Stimulated activated naive CD8-positive, alpha-beta T cell treated with anti-CD3 and anti-CD28 coated beads, Interleukin-15, amount 100 ng/mL, for 72 hours (primary cell): ENCODE data around the gene MST1R.
"Not testable (repeated sequence)": the region's sequence is repeated elsewhere in the genome, so short reads cannot be mapped to it uniquely, and the experiment has no call there.

Source experiments
- ATAC-seq: fragments of 150-1000 bp; cut with Tn5 transposase; 2 replicates; pipeline ENCODE4 v1.10.0; 2021; ENCODE audit warnings: mild to moderate bottlenecking, moderate library complexity
- DNase-seq, 2 donors: peaks; one replicate each; pipeline ENCODE4 v3.0.0; 2021 to 2022
- H3K27ac Mint-ChIP-seq, 2 donors: one replicate each; pipeline ENCODE4 v1.8.0; 2022; ENCODE audit warnings: mild to moderate bottlenecking in 2 of 2, mixed read lengths in 2 of 2, moderate library complexity in 2 of 2
- H3K27me3 Mint-ChIP-seq: one replicate; pipeline ENCODE4 v1.8.0; 2022; ENCODE audit warnings: mixed read lengths
- H3K4me1 Mint-ChIP-seq: one replicate; pipeline ENCODE4 v1.8.0; 2022; ENCODE audit warnings: mild to moderate bottlenecking, mixed read lengths
- H3K4me3 Mint-ChIP-seq, 2 donors: one replicate each; pipeline ENCODE4 v1.8.0; 2022; ENCODE audit warnings: mild to moderate bottlenecking in 2 of 2, mixed read lengths in 2 of 2, moderate library complexity in 1 of 2
- H3K9me3 Mint-ChIP-seq, 2 donors: one replicate each; pipeline ENCODE4 v1.8.0; 2022; ENCODE audit warnings: mixed read lengths in 2 of 2

Gene MST1R

GRCh38 chr3:49925485-49925884, 21.8 kb upstream of the MST1R start:
- Mint-ChIP-seq H3K9me3 (no peaks in the 10 kb centered on the region), H3K4me1 (peaks cover 31% of the 10 kb centered on the region), H3K27ac (no peak overlapping the region), H3K4me3 (no peak overlapping the region), H3K27me3 (no peaks in the 10 kb centered on the region)
- DNase-seq (no peak), ATAC-seq (no peak)

GRCh38 chr3:49924683-49925082, 21.0 kb upstream of the MST1R start:
- H3K4me3 Mint-ChIP-seq = no peak overlapping the region
- peaks cover 24% of the 10 kb centered on the region for H3K4me1 Mint-ChIP-seq
- DNase-seq = no peak
- no peak for ATAC-seq
- H3K27ac Mint-ChIP-seq = peak overlapping the region in 1 of 2 donors; percentile 61
- H3K9me3 Mint-ChIP-seq = no peaks in the 10 kb centered on the region
- H3K27me3 Mint-ChIP-seq = no peaks in the 10 kb centered on the region

DNA sequence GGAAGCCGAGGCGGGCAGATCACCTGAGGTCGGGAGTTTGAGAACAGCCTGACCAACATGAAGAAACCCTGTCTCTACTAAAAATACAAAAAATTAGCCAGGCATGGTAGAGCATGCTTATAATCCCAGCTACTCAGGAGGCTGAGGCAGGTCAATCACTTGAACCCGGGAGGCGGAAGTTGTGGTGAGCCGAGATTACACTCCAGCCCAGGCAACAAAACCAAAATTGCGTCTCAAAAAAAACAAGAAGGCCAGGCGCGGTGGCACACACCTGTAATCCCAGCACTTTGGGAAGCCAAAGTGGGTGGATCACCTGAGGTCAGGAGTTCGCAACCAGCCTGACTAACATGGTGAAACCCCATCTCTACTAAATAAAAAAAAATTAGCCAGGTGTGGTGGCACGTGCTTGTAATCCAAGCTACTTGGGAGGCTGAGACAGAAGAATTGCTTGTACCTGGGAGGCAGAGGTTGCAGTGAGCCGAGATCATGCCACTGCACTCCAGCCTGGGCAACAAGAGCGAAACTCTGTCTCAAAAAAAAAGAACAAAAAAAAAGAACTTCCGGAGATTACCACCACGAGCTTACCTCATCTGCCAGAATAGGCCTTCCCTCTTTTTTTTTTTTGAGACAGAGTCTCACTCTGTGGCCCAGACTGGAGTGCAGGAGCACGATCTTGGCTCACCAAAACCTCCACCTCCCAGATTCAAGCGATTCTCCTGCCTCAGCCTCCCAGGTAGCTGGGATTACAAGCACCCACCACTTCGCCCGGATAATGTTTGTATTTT, 14.3 kb upstream of the MST1R start:
- not testable (repeated sequence) for H3K27me3 Mint-ChIP-seq, ATAC-seq, H3K9me3 Mint-ChIP-seq, DNase-seq, H3K4me3 Mint-ChIP-seq, H3K4me1 Mint-ChIP-seq, H3K27ac Mint-ChIP-seq

DNA sequence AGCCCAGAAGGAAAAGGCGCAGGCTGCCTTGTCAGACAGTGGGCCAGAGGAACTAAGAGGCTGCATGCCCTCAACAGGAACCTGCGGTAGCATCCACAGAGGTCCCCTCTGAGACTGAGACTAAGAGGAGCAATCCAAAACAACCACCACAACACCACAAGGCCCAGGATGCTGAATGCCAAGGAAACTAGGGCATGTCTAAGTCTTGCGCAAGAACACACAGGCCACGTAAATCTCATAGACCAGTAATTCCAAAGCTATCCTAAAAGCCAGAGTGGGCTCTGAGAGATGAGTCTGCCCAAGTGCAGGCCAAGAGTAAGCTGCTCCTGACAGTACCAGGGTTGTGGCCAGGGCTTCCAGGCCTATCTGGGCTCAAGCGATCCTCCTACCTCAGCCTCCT, 13.0 kb upstream of the MST1R start:
- no peak overlapping the region for H3K27ac Mint-ChIP-seq
- no peak overlapping the region for H3K4me3 Mint-ChIP-seq
- no peak for ATAC-seq
- H3K27me3 Mint-ChIP-seq = no peaks in the 10 kb centered on the region
- H3K9me3 Mint-ChIP-seq = no peaks in the 10 kb centered on the region
- H3K4me1 Mint-ChIP-seq = peaks cover 6% of the 10 kb centered on the region
- no peak for DNase-seq

DNA sequence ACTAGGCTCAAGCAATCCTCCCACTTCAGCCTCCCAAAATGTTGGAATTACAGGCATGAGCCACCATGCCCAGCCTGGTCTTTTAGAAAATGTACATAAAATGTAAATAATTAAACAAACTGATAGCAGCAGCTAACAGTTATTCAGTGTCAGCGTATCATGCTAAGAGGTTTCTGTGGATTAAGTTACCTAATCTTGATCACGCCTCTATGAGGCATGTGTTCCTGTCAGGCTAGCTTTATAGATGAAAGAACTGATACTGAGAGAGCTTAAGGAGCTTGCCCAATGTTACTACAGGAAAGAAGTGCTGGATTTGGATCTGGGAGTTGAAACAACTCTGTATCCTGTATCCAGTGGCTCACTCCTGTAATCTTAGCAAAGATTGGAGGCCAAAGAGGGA, 11.2 kb upstream of the MST1R start:
- ATAC-seq (no peak), DNase-seq (no peak)
- Mint-ChIP-seq H3K4me1 (peaks cover 6% of the 10 kb centered on the region), H3K27ac (no peak overlapping the region), H3K9me3 (no peaks in the 10 kb centered on the region), H3K4me3 (no peak overlapping the region), H3K27me3 (no peaks in the 10 kb centered on the region)

DNA sequence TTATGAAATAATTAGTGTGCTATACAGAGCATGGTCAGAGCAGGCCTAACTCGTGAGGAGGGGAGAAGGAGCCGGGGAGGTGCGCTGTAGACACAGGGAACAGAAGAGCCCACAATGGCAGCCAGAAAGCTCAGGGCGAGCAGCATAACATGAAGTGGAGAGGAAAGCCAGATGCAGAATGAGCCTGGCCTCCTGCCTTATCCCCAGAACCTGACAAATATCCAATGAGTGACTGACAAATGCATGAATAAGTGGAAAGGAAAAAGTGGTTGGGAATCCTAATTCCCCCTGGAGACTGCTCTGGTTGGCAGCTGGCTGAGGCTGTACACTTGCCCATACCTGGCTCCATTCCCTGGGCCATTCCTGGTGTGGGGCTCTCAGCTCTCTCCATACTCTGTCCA, 9.2 kb upstream of the MST1R start:
- DNase-seq = no peak
- no peak for ATAC-seq
- Mint-ChIP-seq H3K4me1 (no peaks in the 10 kb centered on the region), H3K27me3 (no peaks in the 10 kb centered on the region), H3K4me3 (no peak overlapping the region), H3K9me3 (no peaks in the 10 kb centered on the region), H3K27ac (peak overlapping the region in 1 of 2 donors; percentile 7)

- ATAC-seq (no peak), DNase-seq (no peak)
- Mint-ChIP-seq H3K27me3 (no peaks in the 10 kb centered on the region), H3K9me3 (no peaks in the 10 kb centered on the region), H3K27ac (peak overlapping the region in 1 of 2 donors; percentile 43), H3K4me3 (no peak overlapping the region), H3K4me1 (peaks cover 9% of the 10 kb centered on the region)
Observed at GRCh38 chr3:49911611-49912010, 7.9 kb upstream of the MST1R start.

- H3K27me3 Mint-ChIP-seq = no peaks in the 10 kb centered on the region
- no peak for DNase-seq
- H3K27ac Mint-ChIP-seq = no peak overlapping the region
- H3K9me3 Mint-ChIP-seq = no peaks in the 10 kb centered on the region
- peaks cover 14% of the 10 kb centered on the region for H3K4me1 Mint-ChIP-seq
- no peak overlapping the region for H3K4me3 Mint-ChIP-seq
- ATAC-seq = no peak
Observed at GRCh38 chr3:49911124-49911420, 7.4 kb upstream of the MST1R start.

DNA sequence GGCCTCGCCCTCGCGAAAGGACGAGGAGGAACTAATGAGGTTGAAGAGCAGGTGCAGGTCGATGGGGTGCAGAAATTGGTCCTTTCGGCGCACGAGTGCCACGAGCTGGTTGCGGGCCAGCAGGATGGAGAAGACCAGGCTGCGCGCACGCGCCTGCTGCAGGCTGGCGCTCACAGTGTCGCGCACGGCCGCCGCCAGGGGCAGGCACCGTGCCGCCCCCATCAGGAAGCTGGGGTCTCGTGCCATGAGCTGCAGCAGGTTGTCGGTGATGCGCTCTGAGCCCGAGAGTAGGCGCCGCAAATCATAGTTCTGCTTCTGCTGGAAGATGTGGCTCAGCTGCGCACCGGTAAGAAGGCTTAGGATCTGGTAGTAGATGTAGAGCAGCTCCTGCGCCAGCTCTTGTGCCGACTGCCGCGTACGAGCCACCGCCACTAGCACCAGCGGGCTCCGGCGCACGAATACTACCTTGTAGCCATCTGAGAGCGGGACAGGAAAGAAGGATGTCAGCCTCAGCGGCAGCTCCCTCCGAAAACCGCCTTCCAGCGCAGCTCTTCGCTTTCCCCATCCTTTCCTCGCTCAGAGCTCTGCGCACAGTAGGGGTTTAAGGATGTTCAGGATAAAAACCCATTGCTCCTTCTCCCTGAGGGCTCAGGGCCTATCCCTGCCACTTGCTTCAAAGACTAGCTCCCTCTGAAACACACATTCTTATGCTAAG, 6.9 kb upstream of the MST1R start:
- no peak overlapping the region for H3K4me3 Mint-ChIP-seq
- H3K9me3 Mint-ChIP-seq = no peaks in the 10 kb centered on the region
- ATAC-seq = no peak
- no peaks in the 10 kb centered on the region for H3K27me3 Mint-ChIP-seq
- DNase-seq = no peak
- H3K4me1 Mint-ChIP-seq = peaks cover 19% of the 10 kb centered on the region
- no peak overlapping the region for H3K27ac Mint-ChIP-seq

GRCh38 chr3:49908373-49909199, 4.9 kb upstream of the MST1R start:
- no peak for ATAC-seq
- Mint-ChIP-seq H3K9me3 (no peaks in the 10 kb centered on the region), H3K27ac (peak overlapping the region in 1 of 2 donors; percentile 37), H3K4me1 (peaks cover 38% of the 10 kb centered on the region), H3K27me3 (no peaks in the 10 kb centered on the region), H3K4me3 (no peak overlapping the region)
- no peak for DNase-seq

GRCh38 chr3:49906073-49906743, 2.5 kb upstream of the MST1R start:
- Mint-ChIP-seq H3K27ac (peak overlapping the region; percentile 40 to 46), H3K4me3 (peak overlapping the region; percentile 61 to 68), H3K9me3 (no peaks in the 10 kb centered on the region), H3K4me1 (peaks cover 38% of the 10 kb centered on the region), H3K27me3 (no peaks in the 10 kb centered on the region)
- DNase-seq (peak; percentile 45 to 49), ATAC-seq (peak; percentile 46)

- Mint-ChIP-seq H3K4me3 (peak overlapping the region; percentile 98 to 99), H3K4me1 (peaks cover 38% of the 10 kb centered on the region), H3K27ac (peak overlapping the region; percentile 96 to 99)
- not testable (repeated sequence) for H3K9me3 Mint-ChIP-seq, DNase-seq, H3K27me3 Mint-ChIP-seq, ATAC-seq
Observed at GRCh38 chr3:49904448-49904847, 775 bp upstream of the MST1R start.

GRCh38 chr3:49902511-49903345, 945 bp downstream of the MST1R start:
- peak overlapping the region in 1 of 2 donors; percentile 98 for H3K4me3 Mint-ChIP-seq
- no peaks in the 10 kb centered on the region for H3K9me3 Mint-ChIP-seq
- no peak for DNase-seq
- ATAC-seq = no peak
- H3K27ac Mint-ChIP-seq = peak overlapping the region in 1 of 2 donors; percentile 86
- no peaks in the 10 kb centered on the region for H3K27me3 Mint-ChIP-seq
- peaks cover 38% of the 10 kb centered on the region for H3K4me1 Mint-ChIP-seq

DNA sequence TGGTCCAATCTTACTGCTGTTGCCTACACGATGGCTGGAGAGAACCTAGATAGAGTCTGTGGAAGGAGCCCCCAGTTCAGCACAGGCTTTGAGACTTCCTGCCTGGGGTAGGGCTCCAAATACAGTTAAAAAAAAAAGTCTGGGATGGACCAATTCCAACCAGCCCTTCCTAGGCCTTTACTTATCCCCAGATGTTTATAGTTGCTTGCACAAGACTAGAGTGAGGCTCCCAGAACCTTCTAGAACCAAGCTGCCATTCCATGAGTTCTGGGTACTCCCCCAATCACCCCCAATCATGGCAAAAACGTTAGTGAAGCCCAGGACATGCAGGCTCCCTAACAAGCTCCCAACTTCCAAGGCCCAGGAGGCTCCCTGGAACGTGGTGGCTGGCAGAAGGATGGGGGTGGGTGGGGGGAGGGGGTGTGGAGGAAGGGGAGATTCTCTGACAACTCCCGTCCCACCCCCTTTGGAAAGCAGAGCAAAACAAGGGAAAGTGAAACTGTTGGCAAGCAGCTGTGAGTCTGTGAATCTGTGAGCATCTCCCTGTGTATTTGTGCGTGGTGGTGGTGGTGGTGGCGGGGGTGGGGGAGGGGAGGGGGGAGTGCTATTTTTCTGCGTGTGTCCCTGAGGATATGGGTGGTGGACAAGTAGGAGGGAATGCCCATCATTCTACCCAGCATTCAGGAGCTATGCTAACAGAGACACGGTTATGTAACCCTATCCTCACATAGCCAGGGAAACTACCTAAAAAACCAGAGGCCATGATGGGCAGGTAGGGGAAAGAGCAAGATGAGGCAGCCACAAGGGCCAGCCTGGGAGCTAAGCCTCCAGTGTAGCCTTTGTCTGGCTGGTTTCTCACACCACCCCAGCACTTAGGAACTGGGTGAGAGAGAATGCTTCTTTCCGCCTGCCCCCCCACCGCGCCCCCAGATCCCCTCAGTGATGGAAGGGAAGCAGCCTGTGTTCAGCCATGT, 2.0 kb downstream of the MST1R start:
- no peak for DNase-seq
- no peak overlapping the region for H3K4me3 Mint-ChIP-seq
- H3K27me3 Mint-ChIP-seq = no peaks in the 10 kb centered on the region
- H3K9me3 Mint-ChIP-seq = no peaks in the 10 kb centered on the region
- H3K27ac Mint-ChIP-seq = no peak overlapping the region
- H3K4me1 Mint-ChIP-seq = peaks cover 29% of the 10 kb centered on the region
- no peak for ATAC-seq
